Measurements from ENCODE around the gene B3GNT4. TPM values are rescaled to one million over a fixed set of nuclear protein-coding genes. Genes with fewer than 3 reads are reported as not detected.

B3GNT4 gene
- total and polyA plus RNA-seq, 2 of the 13 experiments (the other 11 are each of a cell fraction or from before 2014, with no cell fraction given): 0.04 to 0.21 TPM

GRCh38 chr12:122225683-122226365 lies 22.3 kb downstream of the B3GNT4 start, which contains the start of gene DIABLO (continued):
- TF ChIP-seq ZNF678 (CRISPR knock-in tag; IDR thresholded peaks at IDR 0.05) (no peak), KLF13 (CRISPR knock-in tag; IDR thresholded peaks at IDR 0.05) (peak; percentile 83; the same call in 1 of the 2 replicates), FOXK1 (CRISPR knock-in tag; IDR thresholded peaks at IDR 0.05; ENCODE audit: borderline replicate concordance, low read depth) (peak; percentile 72), ZNF737 (CRISPR knock-in tag; IDR thresholded peaks at IDR 0.05; ENCODE audit: borderline replicate concordance) (no peak), ZNF468 (CRISPR knock-in tag; IDR thresholded peaks at IDR 0.05) (no peak; the same call in 1 of the 2 replicates), SOX5 (CRISPR knock-in tag; IDR thresholded peaks at IDR 0.05; ENCODE audit: borderline replicate concordance) (0 out of 2 replicates have a peak, but pooled peaks have one; percentile 12), ZBTB34 (CRISPR knock-in tag; IDR thresholded peaks at IDR 0.05) (0 out of 2 replicates have a peak, but pooled peaks have one; percentile 29), ZNF317 (CRISPR knock-in tag; IDR thresholded peaks at IDR 0.05) (peak; percentile 44; the same call in 1 of the 2 replicates), ZNF484 (CRISPR knock-in tag; IDR thresholded peaks at IDR 0.05; ENCODE audit: borderline replicate concordance, low read depth) (no peak), BCLAF1 (IDR thresholded peaks at IDR 0.05) (no peak), JARID2 (CRISPR knock-in tag; IDR thresholded peaks at IDR 0.05; ENCODE audit: insufficient replicate concordance) (no peak), HNF1B (CRISPR knock-in tag; IDR thresholded peaks at IDR 0.05) (peak; percentile 79), POGZ (CRISPR knock-in tag; IDR thresholded peaks at IDR 0.05) (peak; percentile 87), ZNF263 (CRISPR knock-in tag; IDR thresholded peaks at IDR 0.05) (peak; percentile 87), GABPB1 (CRISPR knock-in tag; IDR thresholded peaks at IDR 0.05) (peak; percentile 99), ZBTB26 (CRISPR knock-in tag; IDR thresholded peaks at IDR 0.05; ENCODE audit: borderline replicate concordance) (peak; percentile 53; the same call in 1 of the 2 replicates), MED13 (CRISPR knock-in tag; IDR thresholded peaks at IDR 0.05) (no peak), YEATS4 (CRISPR knock-in tag; IDR thresholded peaks at IDR 0.05; ENCODE audit: borderline replicate concordance) (peak; percentile 89; the same call in 1 of the 2 replicates), SP1 (IDR thresholded peaks at IDR 0.05) (no peak), SP1 (CRISPR knock-in tag; IDR thresholded peaks at IDR 0.05) (peak; percentile 92)

Measured in HepG2 (cell line).